ENCODE data around the gene HTT. TPM values are rescaled to one million over a fixed set of nuclear protein-coding genes. Genes with fewer than 3 reads are reported as not detected.

HTT gene
- total and polyA plus RNA-seq, 2 of the 13 experiments (the other 11 are each of a cell fraction or from before 2014, with no cell fraction given) = 17.5 to 19.5 TPM

DNA sequence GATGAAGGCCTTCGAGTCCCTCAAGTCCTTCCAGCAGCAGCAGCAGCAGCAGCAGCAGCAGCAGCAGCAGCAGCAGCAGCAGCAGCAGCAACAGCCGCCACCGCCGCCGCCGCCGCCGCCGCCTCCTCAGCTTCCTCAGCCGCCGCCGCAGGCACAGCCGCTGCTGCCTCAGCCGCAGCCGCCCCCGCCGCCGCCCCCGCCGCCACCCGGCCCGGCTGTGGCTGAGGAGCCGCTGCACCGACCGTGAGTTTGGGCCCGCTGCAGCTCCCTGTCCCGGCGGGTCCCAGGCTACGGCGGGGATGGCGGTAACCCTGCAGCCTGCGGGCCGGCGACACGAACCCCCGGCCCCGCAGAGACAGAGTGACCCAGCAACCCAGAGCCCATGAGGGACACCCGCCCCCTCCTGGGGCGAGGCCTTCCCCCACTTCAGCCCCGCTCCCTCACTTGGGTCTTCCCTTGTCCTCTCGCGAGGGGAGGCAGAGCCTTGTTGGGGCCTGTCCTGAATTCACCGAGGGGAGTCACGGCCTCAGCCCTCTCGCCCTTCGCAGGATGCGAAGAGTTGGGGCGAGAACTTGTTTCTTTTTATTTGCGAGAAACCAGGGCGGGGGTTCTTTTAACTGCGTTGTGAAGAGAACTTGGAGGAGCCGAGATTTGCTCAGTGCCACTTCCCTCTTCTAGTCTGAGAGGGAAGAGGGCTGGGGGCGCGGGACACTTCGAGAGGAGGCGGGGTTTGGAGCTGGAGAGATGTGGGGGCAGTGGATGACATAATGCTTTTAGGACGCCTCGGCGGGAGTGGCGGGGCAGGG is 568 bp downstream of the HTT start (continued):
- TF ChIP-seq ZBTB49 (CRISPR knock-in tag; IDR thresholded peaks at IDR 0.05; ENCODE audit: borderline replicate concordance) = no peak
- no peak for TF ChIP-seq NR2F6 (IDR thresholded peaks at IDR 0.05)
- TF ChIP-seq NR2F6 (CRISPR knock-in tag; IDR thresholded peaks at IDR 0.05) = no peak
- TF ChIP-seq, protein P1, sequence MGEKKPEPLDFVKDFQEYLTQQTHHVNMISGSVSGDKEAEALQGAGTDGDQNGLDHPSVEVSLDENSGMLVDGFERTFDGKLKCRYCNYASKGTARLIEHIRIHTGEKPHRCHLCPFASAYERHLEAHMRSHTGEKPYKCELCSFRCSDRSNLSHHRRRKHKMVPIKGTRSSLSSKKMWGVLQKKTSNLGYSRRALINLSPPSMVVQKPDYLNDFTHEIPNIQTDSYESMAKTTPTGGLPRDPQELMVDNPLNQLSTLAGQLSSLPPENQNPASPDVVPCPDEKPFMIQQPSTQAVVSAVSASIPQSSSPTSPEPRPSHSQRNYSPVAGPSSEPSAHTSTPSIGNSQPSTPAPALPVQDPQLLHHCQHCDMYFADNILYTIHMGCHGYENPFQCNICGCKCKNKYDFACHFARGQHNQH (CRISPR knock-in tag; IDR thresholded peaks at IDR 0.05) = no peak
- TF ChIP-seq ARID2 (CRISPR knock-in tag; IDR thresholded peaks at IDR 0.05; ENCODE audit: borderline replicate concordance) = no peak
- peak; percentile 63; the same call in 1 of the 2 replicates for TF ChIP-seq MEIS1 (CRISPR knock-in tag; IDR thresholded peaks at IDR 0.05; ENCODE audit: borderline replicate concordance)
- TF ChIP-seq RXRA (CRISPR knock-in tag; IDR thresholded peaks at IDR 0.05) = no peak
- no peak for TF ChIP-seq ZNF326 (CRISPR knock-in tag; IDR thresholded peaks at IDR 0.05; ENCODE audit: borderline replicate concordance)
- no peak for TF ChIP-seq ZFP36L2 (CRISPR knock-in tag; IDR thresholded peaks at IDR 0.05)
- TF ChIP-seq, protein P2, sequence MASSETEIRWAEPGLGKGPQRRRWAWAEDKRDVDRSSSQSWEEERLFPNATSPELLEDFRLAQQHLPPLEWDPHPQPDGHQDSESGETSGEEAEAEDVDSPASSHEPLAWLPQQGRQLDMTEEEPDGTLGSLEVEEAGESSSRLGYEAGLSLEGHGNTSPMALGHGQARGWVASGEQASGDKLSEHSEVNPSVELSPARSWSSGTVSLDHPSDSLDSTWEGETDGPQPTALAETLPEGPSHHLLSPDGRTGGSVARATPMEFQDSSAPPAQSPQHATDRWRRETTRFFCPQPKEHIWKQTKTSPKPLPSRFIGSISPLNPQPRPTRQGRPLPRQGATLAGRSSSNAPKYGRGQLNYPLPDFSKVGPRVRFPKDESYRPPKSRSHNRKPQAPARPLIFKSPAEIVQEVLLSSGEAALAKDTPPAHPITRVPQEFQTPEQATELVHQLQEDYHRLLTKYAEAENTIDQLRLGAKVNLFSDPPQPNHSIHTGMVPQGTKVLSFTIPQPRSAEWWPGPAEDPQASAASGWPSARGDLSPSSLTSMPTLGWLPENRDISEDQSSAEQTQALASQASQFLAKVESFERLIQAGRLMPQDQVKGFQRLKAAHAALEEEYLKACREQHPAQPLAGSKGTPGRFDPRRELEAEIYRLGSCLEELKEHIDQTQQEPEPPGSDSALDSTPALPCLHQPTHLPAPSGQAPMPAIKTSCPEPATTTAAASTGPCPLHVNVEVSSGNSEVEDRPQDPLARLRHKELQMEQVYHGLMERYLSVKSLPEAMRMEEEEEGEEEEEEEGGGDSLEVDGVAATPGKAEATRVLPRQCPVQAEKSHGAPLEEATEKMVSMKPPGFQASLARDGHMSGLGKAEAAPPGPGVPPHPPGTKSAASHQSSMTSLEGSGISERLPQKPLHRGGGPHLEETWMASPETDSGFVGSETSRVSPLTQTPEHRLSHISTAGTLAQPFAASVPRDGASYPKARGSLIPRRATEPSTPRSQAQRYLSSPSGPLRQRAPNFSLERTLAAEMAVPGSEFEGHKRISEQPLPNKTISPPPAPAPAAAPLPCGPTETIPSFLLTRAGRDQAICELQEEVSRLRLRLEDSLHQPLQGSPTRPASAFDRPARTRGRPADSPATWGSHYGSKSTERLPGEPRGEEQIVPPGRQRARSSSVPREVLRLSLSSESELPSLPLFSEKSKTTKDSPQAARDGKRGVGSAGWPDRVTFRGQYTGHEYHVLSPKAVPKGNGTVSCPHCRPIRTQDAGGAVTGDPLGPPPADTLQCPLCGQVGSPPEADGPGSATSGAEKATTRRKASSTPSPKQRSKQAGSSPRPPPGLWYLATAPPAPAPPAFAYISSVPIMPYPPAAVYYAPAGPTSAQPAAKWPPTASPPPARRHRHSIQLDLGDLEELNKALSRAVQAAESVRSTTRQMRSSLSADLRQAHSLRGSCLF (CRISPR knock-in tag; IDR thresholded peaks at IDR 0.05; ENCODE audit: borderline replicate concordance) = no peak
- no peak for TF ChIP-seq ZMAT5 (CRISPR knock-in tag; IDR thresholded peaks at IDR 0.05; ENCODE audit: borderline replicate concordance, low read depth)
- TF ChIP-seq ZNF441 (CRISPR knock-in tag; IDR thresholded peaks at IDR 0.05; ENCODE audit: borderline replicate concordance) = no peak; the same call in 1 of the 2 replicates
- no peak; the same call in 1 of the 2 replicates for TF ChIP-seq KMT2A (CRISPR knock-in tag; IDR thresholded peaks at IDR 0.05)
- TF ChIP-seq PCBP1 (IDR thresholded peaks at IDR 0.05; ENCODE audit: borderline replicate concordance, low read depth, low read length) = no peak
- no peak for TF ChIP-seq ETS1 (CRISPR knock-in tag; IDR thresholded peaks at IDR 0.05)
- peak; percentile 45; the same call in 1 of the 2 replicates for TF ChIP-seq SIN3A (IDR thresholded peaks at IDR 0.05; ENCODE audit: borderline replicate concordance, low read depth, low read length)
- TF ChIP-seq ZNF230 (CRISPR knock-in tag; IDR thresholded peaks at IDR 0.05) = no peak
- TF ChIP-seq NFKB2 (CRISPR knock-in tag; IDR thresholded peaks at IDR 0.05; ENCODE audit: borderline replicate concordance) = no peak

All from HepG2 (cell line).